Measurements from ENCODE around the gene SCN3A.

The SCN3A gene

DNA sequence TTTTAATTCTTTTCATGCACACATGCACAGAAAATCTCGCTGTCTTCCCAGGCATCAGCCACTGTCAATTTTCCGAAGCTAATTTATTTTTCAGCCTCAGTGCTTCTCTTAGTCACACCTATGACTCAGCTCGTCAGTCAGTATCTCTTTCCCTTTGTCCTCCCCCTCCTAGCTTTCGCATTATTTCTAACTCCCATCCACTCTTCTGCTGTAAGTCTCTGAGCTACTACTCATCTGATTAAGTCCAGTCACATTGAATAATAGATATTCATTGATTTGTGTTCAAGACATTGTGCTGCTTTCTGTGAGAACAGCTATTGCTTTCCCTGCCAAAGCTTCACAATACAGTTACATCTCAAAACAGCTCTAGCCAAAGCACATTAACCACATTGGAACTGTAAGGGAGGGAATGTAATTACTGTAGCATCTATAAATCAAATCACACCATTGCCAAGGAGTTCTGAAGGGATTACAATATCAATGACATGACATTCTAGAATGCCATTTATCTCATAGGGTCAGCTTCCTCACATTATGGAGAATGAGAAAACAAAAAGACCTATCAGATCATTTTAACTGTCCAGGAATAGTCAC is 89.4 kb downstream of the SCN3A start:
- no peak overlapping the region for H3K27ac ChIP-seq
- H3K9me3 ChIP-seq, result no peaks in the 10 kb centered on the region
- no peaks in the 10 kb centered on the region for H3K27me3 ChIP-seq
- no peaks in the 10 kb centered on the region for H3K4me1 ChIP-seq
- no peak overlapping the region for H3K4me2 ChIP-seq
- H3K36me3 ChIP-seq, result no peaks in the 10 kb centered on the region
- no peaks in the 10 kb centered on the region for H4K20me1 ChIP-seq
- no peak for TF ChIP-seq Cebpa-rat (IDR thresholded peaks at IDR 0.05)
- no peak overlapping the region for H3K4me3 ChIP-seq
- no peak overlapping the region for H3K9ac ChIP-seq

- no peaks in the 10 kb centered on the region for H3K36me3 ChIP-seq
- H3K9ac ChIP-seq, result no peak overlapping the region
- no peak overlapping the region for H3K4me2 ChIP-seq
- H3K4me3 ChIP-seq, result no peak overlapping the region
- no peaks in the 10 kb centered on the region for H3K9me3 ChIP-seq
- no peaks in the 10 kb centered on the region for H4K20me1 ChIP-seq
- no peak for TF ChIP-seq Cebpa-rat (IDR thresholded peaks at IDR 0.05)
- H3K4me1 ChIP-seq, result no peaks in the 10 kb centered on the region
- no peak overlapping the region for H3K27ac ChIP-seq
- no peaks in the 10 kb centered on the region for H3K27me3 ChIP-seq
These were observed 90.4 kb downstream of the SCN3A start for GRCh38 chr2:165113414-165113813.

DNA sequence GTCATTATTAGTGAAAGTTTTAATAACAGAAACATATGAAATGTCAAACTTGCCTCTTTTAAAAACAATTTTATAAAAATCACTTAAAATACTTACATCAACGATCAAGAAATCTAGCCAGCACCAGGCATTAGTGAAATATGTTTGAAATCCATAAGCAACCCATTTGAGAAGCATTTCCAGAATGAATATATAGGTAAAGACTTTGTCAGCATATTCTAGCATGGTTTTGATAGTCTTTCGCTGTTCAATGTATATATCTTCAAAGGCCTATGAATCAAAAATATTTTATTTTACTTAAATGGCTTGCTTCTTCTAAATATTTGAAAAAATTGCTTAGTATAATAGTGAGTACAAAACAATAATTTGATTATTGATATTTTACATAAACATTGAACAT is 91.1 kb downstream of the SCN3A start:
- no peaks in the 10 kb centered on the region for H3K36me3 ChIP-seq
- H3K4me3 ChIP-seq, result no peak overlapping the region
- H3K27me3 ChIP-seq, result no peaks in the 10 kb centered on the region
- H3K9ac ChIP-seq, result no peak overlapping the region
- H3K9me3 ChIP-seq, result no peaks in the 10 kb centered on the region
- H3K27ac ChIP-seq, result no peak overlapping the region
- TF ChIP-seq Cebpa-rat (IDR thresholded peaks at IDR 0.05), result no peak
- no peaks in the 10 kb centered on the region for H3K4me1 ChIP-seq
- H3K4me2 ChIP-seq, result no peak overlapping the region
- no peaks in the 10 kb centered on the region for H4K20me1 ChIP-seq

DNA sequence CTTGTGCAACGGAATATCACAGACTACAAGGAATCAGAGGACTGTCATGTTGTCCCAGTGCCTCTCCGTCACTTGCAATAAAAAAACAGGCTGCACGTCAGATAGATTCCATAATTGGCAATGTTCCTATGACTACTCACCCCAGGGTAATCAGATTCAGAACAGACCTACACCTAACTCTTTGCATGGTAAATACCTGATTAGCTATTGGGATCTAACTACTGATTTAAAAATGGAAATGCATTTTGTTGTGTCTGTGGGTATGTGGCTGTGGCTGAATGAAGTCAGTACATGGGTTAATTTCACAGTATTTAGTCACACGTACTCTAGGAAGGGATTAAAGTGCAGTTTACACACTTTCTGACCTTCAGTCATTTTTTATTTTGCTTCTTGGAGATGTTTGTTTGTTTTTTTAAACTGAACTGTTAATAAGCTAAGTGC is 91.7 kb downstream of the SCN3A start:
- no peaks in the 10 kb centered on the region for H3K9me3 ChIP-seq
- H3K36me3 ChIP-seq, result no peaks in the 10 kb centered on the region
- H3K9ac ChIP-seq, result no peak overlapping the region
- no peak overlapping the region for H3K4me2 ChIP-seq
- H3K4me3 ChIP-seq, result no peak overlapping the region
- TF ChIP-seq Cebpa-rat (IDR thresholded peaks at IDR 0.05), result no peak
- no peak overlapping the region for H3K27ac ChIP-seq
- H3K4me1 ChIP-seq, result no peaks in the 10 kb centered on the region
- H3K27me3 ChIP-seq, result no peaks in the 10 kb centered on the region
- no peaks in the 10 kb centered on the region for H4K20me1 ChIP-seq

DNA sequence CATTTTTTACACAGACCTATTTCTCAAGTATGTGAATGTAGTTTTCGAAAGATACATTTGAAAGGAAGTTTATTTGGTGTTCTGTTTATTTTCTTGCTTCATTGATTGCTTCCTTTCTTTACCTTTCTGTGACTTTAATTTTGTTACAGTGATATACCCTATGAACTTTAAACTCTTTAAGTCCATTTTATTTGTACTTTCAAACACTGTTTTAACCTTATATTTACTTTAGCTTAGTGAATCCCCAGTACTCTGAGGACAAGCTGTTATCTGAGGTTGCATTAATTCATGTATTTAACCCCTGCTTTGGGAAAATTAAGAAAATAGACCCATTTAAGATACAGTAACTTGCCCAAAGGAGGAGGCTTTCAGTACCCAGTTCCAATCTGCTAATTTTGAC is 93.5 kb downstream of the SCN3A start:
- H3K27ac ChIP-seq, result no peak overlapping the region
- TF ChIP-seq Cebpa-rat (IDR thresholded peaks at IDR 0.05), result no peak
- no peak overlapping the region for H3K4me3 ChIP-seq
- no peaks in the 10 kb centered on the region for H4K20me1 ChIP-seq
- H3K4me1 ChIP-seq, result no peaks in the 10 kb centered on the region
- no peaks in the 10 kb centered on the region for H3K36me3 ChIP-seq
- no peak overlapping the region for H3K4me2 ChIP-seq
- H3K9ac ChIP-seq, result no peak overlapping the region
- H3K9me3 ChIP-seq, result no peaks in the 10 kb centered on the region
- H3K27me3 ChIP-seq, result no peaks in the 10 kb centered on the region

DNA sequence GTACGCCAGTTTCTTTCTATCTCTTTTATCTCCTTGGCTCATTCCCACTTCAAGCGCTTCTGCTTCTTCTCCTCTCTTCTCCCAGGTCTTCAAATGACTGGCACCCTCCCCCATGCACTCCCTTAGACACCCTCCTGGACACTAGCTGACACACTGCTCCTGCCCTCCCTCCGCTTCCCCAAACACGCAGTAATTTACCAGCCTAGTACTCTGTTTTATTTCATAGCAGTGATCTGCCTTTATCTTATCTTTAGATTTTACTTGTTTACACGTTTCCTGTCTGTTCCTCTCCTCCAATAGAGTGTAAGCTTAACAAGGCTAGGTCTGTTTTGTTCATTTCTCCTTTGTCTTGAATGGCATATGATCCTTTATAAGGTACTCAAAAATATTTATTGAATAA is 93.9 kb downstream of the SCN3A start:
- Histone ChIP-seq H3K9ac (no peak overlapping the region), H3K4me1 (no peaks in the 10 kb centered on the region), H3K27ac (no peak overlapping the region), H4K20me1 (no peaks in the 10 kb centered on the region), H3K4me2 (no peak overlapping the region), H3K4me3 (no peak overlapping the region), H3K36me3 (no peaks in the 10 kb centered on the region), H3K9me3 (no peaks in the 10 kb centered on the region), H3K27me3 (no peaks in the 10 kb centered on the region)
- no peak for TF ChIP-seq Cebpa-rat (IDR thresholded peaks at IDR 0.05)

- no peak overlapping the region for H3K9ac ChIP-seq
- H3K4me2 ChIP-seq, result no peak overlapping the region
- H3K36me3 ChIP-seq, result no peaks in the 10 kb centered on the region
- no peak overlapping the region for H3K4me3 ChIP-seq
- H3K27me3 ChIP-seq, result no peaks in the 10 kb centered on the region
- H3K27ac ChIP-seq, result no peak overlapping the region
- H3K9me3 ChIP-seq, result no peaks in the 10 kb centered on the region
- H3K4me1 ChIP-seq, result no peaks in the 10 kb centered on the region
- no peak for TF ChIP-seq Cebpa-rat (IDR thresholded peaks at IDR 0.05)
- H4K20me1 ChIP-seq, result no peaks in the 10 kb centered on the region
These were observed 97.9 kb downstream of the SCN3A start for GRCh38 chr2:165105926-165106325.

DNA sequence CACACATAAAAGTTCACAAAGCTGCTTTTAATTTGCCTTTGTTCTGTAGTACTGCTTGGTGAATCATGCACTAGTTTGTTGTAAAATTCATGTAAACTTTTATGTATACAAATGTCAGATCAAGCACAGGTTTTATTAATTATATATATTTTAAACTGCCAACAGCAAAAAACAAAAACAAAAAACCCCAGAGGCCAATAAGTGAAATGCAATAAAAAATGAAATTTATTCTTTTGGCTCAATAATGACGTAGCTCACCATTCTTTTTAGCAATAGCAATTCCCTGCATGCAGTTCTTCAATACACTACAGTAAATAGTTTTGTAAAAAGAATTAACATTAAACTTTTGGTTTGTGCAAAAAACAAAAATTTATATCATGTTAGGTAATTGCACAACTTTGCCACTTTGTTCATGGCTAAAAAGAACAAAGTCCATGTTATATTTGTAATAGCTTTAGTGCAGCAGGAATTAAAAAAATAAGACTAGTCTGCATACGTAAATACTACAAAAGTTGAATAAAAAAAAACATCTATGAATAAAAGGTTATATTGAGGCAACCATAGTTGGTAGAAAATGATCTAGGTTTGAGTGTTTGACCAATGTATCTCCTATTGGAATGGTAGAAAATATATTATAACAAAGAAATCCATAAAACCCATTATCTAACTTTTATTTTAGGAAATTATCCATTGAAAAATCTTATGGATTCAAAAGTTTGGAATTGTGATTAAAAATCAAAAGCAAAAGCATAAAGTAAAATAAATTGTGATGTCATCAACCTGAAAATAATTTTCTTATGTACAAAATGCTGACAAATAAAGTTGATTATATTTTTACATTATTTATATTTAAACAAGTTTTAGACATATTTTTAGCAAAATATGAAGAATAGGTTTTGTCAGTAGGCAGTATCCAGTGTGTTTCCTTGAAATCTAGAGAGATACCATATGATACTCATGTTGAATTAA is 115.6 kb downstream of the SCN3A start:
- no peak overlapping the region for H3K4me3 ChIP-seq
- no peaks in the 10 kb centered on the region for H3K36me3 ChIP-seq
- H3K27ac ChIP-seq, result no peak overlapping the region
- no peaks in the 10 kb centered on the region for H4K20me1 ChIP-seq
- H3K4me2 ChIP-seq, result no peak overlapping the region
- H3K4me1 ChIP-seq, result no peaks in the 10 kb centered on the region
- no peak overlapping the region for H3K9ac ChIP-seq
- H3K9me3 ChIP-seq, result 0 out of 2 replicates have a peak, but pooled peaks cover 4% of the 10 kb centered on the region
- no peaks in the 10 kb centered on the region for H3K27me3 ChIP-seq
- no peak for TF ChIP-seq Cebpa-rat (IDR thresholded peaks at IDR 0.05)

DNA sequence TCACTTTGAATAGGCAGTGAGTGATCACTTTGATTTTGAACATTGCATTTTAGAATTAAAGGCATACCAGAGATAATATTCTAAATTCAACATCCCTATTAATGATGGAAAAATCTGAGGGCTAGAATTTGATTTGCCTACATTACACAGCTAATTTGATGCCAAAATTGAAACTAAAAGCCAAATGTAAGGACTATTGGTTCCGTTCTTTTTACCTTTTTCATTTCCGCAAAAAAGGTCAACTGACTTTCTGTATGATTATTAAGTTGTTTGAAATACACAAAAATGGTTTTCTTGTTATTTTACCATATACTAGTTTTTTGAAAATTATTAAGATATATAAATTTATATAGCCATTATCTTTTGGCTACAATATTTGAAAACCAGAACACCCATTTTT is 117.5 kb downstream of the SCN3A start:
- H3K27me3 ChIP-seq, result no peaks in the 10 kb centered on the region
- no peak overlapping the region for H3K4me2 ChIP-seq
- H3K9ac ChIP-seq, result no peak overlapping the region
- no peak overlapping the region for H3K4me3 ChIP-seq
- H3K36me3 ChIP-seq, result no peaks in the 10 kb centered on the region
- no peak for TF ChIP-seq Cebpa-rat (IDR thresholded peaks at IDR 0.05)
- H3K27ac ChIP-seq, result no peak overlapping the region
- H3K9me3 ChIP-seq, result 0 out of 2 replicates have a peak, but pooled peaks cover 10% of the 10 kb centered on the region
- no peaks in the 10 kb centered on the region for H3K4me1 ChIP-seq
- no peaks in the 10 kb centered on the region for H4K20me1 ChIP-seq

GRCh38 chr2:165083326-165083725 is 120.5 kb downstream of the SCN3A start:
- Histone ChIP-seq H3K27me3 (no peaks in the 10 kb centered on the region), H3K36me3 (no peaks in the 10 kb centered on the region), H3K9me3 (0 out of 2 replicates have a peak, but pooled peaks cover 10% of the 10 kb centered on the region), H3K4me3 (no peak overlapping the region), H3K9ac (no peak overlapping the region), H4K20me1 (no peaks in the 10 kb centered on the region), H3K4me1 (no peaks in the 10 kb centered on the region), H3K27ac (no peak overlapping the region), H3K4me2 (no peak overlapping the region)
- no peak for TF ChIP-seq Cebpa-rat (IDR thresholded peaks at IDR 0.05)
